ENCODE data around the gene RIMBP2.
"Not testable (repeated sequence)": the region's sequence is repeated elsewhere in the genome, so short reads cannot be mapped to it uniquely, and the experiment has no call there.

The RIMBP2 gene

DNA sequence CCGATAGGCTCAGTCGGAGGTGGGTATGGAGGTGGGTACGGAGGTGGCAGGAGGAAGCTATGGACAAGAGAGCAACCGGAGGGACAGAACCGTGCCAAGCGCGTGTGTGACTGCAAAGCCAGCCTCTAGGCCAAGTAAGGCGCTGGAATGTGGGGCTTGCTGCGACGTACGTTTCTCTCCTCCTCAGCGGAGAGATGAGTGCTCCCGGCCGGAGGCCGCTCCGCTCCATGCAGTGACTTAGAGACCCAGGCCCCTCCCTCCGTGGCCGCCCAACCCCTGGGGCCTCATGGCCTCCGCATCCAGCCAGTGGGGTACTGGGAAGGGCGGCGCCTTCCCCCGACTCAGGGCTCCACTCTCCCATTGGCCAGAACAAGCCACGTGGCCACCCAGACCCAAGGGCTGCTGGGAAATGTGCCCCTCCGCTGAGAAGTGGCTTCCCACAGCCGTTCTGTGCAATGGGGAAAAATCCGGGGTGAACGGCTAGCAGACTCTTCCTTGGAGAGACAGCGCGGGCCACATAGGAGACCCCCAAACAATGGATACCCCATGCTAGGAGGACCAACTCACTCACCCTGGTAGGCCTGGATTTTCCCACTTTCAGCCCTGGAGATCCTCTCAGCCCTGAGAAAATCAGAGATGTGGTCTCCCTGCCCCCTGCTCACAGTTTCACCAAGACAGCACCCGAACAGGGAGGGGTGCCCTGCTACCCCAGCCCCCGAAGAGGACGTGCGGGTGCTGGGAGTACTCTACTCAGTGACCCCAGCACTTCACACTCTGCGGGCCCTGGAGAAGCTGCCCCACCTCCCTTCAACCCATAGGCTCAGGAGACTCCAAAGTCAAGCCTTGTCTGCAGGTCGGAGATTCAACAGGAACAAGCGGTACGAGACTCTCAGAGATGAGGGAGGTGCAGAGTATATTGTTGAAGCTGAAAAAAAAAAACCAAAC is 66.7 kb downstream of the RIMBP2 start:
- intact Hi-C loops (cut with DNase I), result no loop called here
- DNase-seq, result peak in 1 of 42 donors; percentile 11

DNA sequence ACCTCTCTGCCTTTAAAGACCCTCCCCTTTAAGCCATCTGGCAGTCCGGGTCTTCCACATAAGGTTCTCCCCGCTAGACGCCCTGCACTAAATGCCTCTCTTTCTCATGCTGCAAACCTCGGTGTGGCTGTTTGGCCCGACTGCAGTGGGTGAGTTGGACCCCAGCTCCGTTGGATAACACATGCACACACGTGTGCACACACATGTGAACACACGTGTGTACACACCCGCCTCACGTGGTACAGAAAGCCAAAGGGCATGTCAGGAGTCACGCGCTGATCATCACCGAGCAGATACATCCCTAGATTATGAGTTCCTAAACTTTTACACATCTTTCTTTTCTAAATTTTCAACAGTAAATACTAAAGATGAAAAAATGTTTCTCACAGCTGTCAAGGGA is 68.3 kb downstream of the RIMBP2 start:
- DNase-seq, result no peak
- intact Hi-C loops (cut with DNase I), result no loop called here

DNA sequence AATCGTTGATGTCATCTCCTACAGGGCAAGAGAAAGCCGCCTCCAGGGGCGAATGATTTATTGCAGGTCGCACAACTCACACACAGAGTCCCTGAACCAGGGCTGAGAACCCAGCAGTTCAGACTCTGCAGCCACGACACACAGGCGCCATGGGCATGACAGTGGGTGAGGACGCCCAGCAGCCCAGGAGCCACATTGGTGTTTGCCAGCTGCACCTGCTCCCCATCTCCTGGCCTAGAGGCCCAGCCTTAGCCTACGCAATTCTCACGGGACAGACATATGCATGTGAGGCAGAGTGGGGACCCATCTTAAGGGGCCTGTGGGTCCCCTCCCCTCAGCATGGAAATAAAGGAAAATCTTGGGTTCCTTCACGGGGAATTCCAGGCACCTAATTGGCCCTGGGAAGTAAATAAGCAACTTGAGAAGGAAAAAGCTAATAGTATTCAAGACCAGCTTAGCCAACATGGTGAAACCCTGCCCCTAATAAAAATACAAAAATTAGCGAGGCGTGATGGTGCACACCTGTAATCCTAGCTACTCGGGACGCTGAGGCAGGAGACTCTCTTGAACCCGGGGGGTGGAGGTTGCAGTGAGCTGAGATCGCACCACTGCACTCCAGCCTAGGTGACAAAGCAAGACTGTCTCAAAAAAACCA is 69.3 kb downstream of the RIMBP2 start:
- no peak for DNase-seq
- intact Hi-C loops (cut with DNase I), result no loop called here

DNA sequence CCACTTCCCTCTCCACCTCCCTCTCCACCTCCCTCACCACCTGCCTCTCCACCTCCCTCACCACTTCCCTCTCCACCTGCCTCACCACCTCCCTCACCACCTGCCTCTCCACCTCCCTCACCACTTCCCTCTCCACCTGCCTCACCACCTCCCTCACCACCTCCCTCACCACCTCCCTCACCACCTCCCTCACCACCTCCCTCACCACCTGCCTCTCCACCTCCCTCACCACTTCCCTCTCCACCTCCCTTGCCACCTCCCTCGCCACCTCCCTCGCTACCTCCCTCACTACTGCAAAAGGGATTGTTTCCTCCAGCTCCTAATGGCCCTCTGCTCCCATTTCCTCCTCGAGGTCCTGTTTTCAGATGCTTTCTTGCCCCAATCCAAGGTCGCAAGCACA is 69.9 kb downstream of the RIMBP2 start:
- intact Hi-C loops (cut with DNase I); DNase-seq: not testable (repeated sequence)

DNA sequence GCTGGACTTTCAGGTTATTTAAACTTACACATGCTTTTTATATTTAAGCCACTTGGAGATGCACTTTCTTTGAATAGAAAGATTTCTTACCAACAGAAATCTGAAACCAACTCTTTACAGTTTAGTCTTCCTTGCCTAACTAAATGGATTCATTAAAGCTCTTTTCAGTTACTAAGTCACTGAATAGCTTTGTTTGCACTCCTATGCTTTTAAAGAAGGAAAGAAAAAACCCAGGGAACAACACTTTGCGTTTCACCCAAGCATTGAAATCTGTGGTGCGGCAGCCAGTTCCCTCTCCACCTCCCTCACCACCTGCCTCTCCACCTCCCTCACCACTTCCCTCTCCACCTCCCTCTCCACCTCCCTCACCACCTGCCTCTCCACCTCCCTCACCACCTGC is 70.3 kb downstream of the RIMBP2 start:
- intact Hi-C loops (cut with DNase I), result no loop called here
- DNase-seq, result no peak

DNA sequence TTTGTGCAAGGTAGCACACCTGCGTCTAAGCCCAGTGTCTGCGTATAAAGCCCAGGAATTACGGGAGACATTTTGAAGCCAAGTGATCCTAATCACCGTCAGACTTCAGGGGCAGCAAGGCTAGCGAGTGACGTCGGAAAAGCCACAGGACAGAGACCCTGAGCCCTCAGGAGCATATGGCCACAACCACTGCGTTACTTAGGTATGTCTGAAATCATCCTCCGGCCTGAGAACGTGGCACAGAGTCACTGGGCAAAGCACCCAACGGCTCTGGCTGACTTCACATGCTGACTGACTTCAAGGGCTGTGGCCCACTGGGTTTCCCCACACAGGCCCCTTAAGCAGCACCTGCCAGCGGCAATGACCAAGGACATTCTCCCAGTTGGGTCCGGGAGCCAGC is 71.5 kb downstream of the RIMBP2 start:
- intact Hi-C loops (cut with DNase I), result no loop called here
- no peak for DNase-seq

DNA sequence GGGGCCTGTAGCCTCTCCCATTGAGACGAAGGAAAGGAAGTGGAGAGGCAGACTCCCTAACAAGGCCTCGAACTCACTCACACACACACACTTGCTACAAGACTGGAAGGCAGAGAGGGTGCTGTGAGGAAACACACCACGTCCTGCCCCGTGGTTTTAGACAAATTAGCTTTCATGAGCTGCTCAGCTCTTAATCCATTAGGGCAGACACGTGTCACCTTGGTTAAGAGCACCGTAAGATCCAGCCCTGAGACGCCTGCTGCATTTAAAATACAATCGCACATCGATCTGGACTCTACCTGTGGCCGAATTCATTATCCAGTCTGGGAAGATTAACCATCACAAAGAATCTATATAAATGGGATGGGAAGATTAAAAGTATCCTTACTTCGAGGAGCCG is 72.0 kb downstream of the RIMBP2 start:
- no peak for DNase-seq
- intact Hi-C loops (cut with DNase I), result no loop called here

DNA sequence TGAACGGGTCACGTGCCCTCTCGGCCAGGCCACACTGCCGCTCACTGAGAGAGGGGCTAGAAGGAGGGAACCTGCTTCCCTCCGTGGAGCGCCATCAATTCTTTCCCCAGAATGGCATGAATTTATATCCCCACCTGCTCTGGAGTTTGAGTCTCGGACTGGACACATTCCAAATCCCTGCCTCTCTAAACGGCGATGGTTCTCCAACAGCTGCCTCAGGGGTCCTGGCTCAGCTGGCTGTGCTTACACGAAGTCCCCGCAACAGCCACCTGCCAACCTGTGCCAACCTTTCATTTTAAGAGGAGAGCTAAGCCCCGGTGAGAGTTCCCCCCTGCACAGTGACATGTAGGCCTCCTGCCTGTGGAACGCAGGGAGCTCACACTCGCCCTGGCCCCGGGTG is 73.2 kb downstream of the RIMBP2 start:
- DNase-seq, result no peak
- intact Hi-C loops (cut with DNase I), result no loop called here

DNA sequence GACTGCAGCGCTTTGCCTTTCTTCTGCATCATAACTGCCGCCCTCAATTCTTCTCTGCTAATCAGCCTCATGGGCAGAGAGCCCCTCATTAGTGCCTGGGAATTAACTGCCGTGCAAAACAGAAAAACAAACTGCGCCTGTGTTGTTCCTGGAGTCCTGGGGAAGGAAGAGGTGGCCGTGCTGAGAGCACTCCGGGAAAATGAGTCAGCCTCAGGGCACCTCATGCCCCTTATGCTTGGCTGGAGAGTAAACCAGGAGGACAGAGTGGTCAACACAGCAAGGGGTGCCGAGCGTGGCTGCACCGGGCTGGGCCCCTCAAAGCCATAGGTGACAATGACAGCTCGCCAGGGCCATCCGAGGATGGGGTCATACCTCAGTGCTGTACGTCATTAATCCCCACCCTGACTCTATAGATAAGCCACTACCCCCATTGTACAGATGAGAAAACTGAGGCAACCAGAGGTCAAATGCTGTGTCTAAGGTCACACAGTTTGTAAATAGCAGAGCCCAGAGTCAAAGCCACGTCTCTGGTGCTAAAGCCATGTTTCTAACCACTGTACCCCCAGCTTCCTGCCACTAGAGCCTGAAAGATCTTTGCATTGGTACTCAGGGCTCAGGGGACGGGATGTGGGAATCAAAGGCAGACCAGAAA is 74.4 kb downstream of the RIMBP2 start:
- no peak for DNase-seq
- intact Hi-C loops (cut with DNase I), result no loop called here

DNA sequence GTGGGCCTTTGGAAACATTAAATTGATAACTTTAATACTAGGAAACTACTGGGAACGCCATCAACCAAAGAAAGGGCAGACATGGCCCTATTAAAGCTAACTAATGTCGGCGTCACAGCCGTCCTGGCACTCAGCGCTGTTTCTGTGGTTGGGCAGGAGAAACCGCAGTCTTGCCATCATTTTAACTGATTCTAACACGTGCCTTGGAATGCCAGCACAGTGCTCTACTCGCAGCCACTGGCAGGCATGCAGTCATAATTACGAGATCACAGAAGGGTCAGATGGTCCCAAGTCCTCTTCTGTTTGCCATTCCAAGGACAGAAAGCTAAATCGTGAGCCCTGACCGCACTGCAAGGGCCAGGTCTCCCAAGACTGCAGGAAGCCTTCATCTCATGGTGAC is 75.2 kb downstream of the RIMBP2 start:
- intact Hi-C loops (cut with DNase I), result no loop called here
- no peak for DNase-seq

DNA sequence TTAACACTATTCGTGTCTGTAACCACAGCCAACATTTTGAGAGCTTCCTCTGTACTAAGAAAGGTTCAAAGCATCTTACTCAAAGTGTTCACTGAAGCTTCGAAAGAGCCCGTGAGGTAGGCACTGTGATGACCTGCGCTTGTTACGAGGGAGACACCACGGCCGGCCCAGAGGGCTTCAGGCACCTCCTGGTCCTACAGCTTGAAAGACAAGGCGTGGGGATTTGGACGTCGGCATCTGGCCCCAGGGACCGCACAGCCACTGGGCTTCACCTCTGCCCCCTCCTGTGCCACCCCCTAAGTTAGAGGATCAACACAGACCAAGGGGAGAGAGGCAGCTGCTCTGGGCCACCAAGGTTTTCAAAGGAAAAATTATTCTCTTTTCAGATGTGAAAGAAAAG is 75.6 kb downstream of the RIMBP2 start:
- no peak for DNase-seq
- intact Hi-C loops (cut with DNase I), result no loop called here

DNA sequence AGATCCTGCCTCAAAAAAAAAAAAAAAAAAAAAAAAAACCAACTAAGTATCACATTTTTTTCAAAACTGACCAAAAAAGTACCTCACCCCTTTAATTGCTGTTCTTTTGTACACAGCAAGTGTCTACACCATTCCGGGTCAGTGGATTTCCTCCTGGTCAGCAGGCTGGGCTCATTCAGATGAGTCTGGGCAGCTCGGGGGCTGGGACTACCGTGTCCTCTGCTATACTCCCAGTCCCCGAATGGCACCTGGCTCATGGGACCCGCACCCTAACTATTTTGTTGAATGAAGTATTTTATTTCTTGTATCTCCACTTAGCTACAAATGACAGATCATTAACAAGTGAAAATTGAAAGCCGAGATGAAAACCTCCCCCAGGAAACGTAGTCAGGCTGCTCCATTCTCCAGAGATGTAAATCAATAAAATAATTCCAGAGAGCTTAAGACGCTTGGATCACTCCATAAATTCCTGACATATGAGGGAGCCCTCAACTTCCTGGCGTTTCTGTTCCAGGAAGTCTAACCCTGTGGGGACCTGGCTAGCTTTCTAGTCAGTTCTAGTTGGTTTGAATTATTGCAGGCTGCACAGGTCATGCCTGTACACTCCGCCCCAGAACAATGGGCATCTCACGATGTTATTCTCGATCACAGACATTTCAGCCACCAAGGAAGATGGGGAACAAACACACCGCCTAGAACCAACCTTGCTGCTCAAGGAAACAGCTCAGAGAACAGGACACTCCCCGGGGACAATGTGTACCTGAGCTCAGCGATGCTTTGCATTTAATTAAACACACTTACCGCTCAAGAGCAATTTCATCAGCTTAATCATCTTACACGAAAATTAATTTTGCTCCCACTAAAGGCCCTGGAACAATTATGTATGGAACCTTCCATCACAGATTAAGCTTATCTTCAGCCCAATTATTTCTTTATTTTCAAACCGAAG is 76.3 kb downstream of the RIMBP2 start:
- DNase-seq, result no peak
- intact Hi-C loops (cut with DNase I), result no loop called here

DNA sequence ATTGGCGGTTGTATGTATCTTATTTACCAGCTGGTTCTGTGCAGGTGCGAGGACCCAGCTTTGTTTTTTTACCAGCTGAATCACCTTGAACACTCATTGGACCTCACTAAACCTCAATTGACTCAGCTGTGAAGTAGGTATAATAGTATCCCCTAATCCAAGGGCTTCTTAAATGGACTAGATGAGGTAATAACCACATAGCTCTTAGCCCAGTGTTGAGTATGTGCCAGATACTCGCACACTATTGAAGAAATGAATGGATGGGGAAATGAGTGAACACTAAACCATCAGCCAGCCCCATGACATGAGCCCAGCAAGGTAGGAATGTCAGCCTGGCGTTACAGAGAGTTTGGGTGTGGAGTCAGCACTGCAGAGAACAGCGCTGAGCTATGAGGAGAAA is 79.7 kb downstream of the RIMBP2 start:
- no peak for DNase-seq
- intact Hi-C loops (cut with DNase I), result no loop called here

DNA sequence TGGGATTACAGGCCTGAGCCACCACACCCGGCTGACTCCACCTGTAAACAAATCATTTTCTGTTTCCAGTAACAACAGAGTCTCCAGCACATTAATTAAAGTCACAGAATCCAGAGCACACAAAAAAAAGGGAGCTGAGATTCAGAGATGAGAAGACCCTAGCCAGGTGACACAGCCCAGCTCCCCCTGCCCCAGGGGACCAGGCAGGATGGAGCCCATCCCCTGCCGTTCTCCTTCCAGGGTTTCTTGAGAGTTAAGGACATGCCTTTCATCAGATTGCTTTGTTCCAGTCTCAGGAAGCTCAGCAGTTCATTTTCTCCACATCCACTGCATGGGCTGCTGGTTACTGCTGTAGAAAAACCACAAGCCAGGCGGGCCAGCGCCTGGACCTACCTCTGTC is 81.2 kb downstream of the RIMBP2 start:
- intact Hi-C loops (cut with DNase I), result no loop called here
- no peak for DNase-seq

DNA sequence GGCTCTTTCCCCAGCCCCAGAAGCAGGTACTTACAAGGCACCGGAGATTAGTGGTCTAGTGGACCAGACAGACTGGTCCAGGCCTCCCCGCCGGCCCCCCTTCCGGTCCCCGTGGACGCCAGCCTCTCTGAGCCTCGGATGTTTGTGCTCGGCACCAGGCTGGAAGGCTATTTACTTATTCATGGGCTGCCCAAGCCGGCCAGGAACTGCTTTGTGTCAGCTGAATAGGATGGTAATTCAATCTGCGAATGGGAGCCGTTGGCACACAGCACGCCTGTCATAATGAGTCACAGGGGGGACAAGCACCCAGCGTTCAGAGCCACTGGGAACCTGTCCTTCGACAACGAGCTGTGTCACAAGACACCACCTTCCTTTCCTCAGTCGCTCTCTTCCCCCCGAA is 82.3 kb downstream of the RIMBP2 start:
- intact Hi-C loops (cut with DNase I), result no loop called here
- peak in 36 of 42 donors; percentile 4 to 82 (median 44) for DNase-seq

DNA sequence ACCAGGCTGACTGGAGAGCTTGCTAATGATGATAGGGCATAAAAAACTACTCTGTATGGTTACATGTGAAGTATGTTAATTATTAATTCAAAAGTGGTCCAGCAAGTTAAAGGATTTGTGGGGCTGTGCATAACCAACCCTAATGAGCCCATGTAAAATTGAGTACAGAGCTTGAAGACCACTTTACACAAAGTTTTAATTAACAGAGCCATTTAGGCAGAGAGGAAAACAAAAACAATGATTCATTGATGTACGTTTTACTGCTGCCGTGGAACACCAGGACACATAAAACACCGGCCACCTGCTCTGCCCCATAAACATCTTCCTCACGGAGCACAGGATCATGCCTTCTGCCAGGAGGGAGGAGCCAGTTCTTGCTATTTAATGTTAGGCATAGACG is 83.5 kb downstream of the RIMBP2 start:
- intact Hi-C loops (cut with DNase I), result no loop called here

DNA sequence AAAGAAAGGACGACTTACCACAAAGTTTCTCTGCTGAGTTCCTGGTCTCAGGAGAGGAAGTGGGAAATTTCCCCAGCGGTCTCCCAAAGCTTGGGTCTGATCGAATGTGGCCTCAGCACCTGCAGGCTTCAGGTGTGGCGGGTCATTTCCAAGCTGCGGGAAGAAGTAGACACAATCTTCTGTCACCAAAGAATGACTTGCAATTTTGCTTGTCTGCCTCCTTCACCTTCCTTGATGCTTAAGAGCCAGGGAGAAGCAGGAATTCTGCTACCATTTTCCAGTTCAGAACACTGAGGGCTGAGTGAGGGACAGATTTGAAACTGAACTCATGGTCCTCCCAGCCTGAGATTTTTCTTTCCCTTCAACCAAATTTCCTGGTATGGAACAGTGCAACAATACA is 87.8 kb downstream of the RIMBP2 start:
- DNase-seq, result no peak
- intact Hi-C loops (cut with DNase I), result no loop called here

More for the DNA sequence above, 83.5 kb downstream of the RIMBP2 start:
- DNase-seq, result no peak

DNA sequence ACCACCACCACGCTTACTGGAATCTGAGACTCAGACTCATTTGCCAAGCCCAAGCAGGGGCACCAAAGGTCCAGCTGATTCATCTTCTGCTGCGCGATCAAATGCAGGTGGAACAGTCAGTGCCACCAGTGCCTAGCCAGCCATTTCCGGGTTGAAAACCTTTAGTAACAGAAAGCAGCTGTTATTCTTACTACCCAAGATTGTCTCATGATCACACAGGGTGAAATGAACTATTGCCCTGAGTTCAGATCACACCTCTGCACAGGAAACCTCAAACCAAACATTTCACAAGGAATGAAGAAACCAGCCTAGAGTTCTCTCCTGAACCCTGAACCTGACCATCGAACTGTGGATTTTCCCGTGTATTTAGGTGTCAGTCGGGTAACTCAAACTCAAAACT is 88.9 kb downstream of the RIMBP2 start:
- no peak for DNase-seq
- intact Hi-C loops (cut with DNase I), result no loop called here

DNA sequence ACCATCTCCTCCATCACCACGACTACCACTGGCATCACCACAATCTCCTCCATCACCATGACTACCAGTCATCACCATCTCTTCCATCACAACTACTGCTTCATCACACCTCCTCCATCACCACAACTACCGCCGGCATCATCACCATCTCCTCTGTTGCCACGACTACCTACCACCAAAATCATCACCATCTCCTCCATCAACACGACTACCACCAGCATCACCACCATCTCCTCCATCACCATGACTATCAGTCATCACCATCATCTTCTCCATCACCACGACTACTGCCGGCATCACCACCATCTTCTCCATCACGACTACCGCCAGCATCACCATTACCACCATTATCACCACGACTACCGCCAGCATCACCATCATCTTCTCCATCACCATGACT is 89.5 kb downstream of the RIMBP2 start:
- intact Hi-C loops (cut with DNase I), result no loop called here
- DNase-seq, result no peak
